Spleen (tissue), 11 donors: ENCODE measurements around the gene GALNT17. TPM values are rescaled to one million over a fixed set of nuclear protein-coding genes. Genes with fewer than 3 reads are reported as not detected.

ENCODE experiments used
- DNase-seq: peaks from one replicate; pipeline ENCODE4 v3.0.0-alpha.2; 2020
- H3K27ac ChIP-seq, 8 donors: fragments of 200-600 bp; sonication (generic) in 7 of 8; 1 replicate in 4 of 8; 2 replicates in 4 of 8; pipeline versions ENCODE4 v1.5.0 to v1.8.0; 2016 to 2021; ENCODE audit warnings: inconsistent platforms in 4 of 8, mild to moderate bottlenecking in 4 of 8, moderate library complexity in 1 of 8
- H3K27me3 ChIP-seq, 7 donors: fragments of 200-600 bp; sonication (generic) in 6 of 7; replicated peaks in 1 of 7; 1 replicate in 4 of 7; 2 replicates in 3 of 7; pipeline versions ENCODE4 v1.5.0 to v1.8.0; 2016 to 2021; ENCODE audit warnings: inconsistent platforms in 3 of 7, mild to moderate bottlenecking in 1 of 7
- H3K36me3 ChIP-seq, 6 donors: fragments of 200-600 bp; sonication (generic) in 5 of 6; 1 replicate in 4 of 6; 2 replicates in 2 of 6; pipeline versions ENCODE4 v1.5.0 to v1.8.0; 2016 to 2021; ENCODE audit warnings: inconsistent platforms in 2 of 6
- H3K4me1 ChIP-seq, 6 donors: fragments of 200-600 bp; sonication (generic) in 5 of 6; 1 replicate in 3 of 6; 2 replicates in 3 of 6; pipeline versions ENCODE4 v1.5.0 to v1.8.0; 2016 to 2021; ENCODE audit warnings: inconsistent platforms in 3 of 6
- H3K4me3 ChIP-seq, 8 donors: fragments of 200-600 bp; sonication (generic) in 7 of 8; 1 replicate in 4 of 8; 2 replicates in 4 of 8; pipeline versions ENCODE4 v1.5.0 to v1.8.0; 2016 to 2021; ENCODE audit warnings: inconsistent platforms in 4 of 8, mild to moderate bottlenecking in 4 of 8, moderate library complexity in 2 of 8
- H3K9me3 ChIP-seq, 8 donors: fragments of 200-600 bp; sonication (generic) in 7 of 8; 1 replicate in 4 of 8; 2 replicates in 4 of 8; pipeline versions ENCODE4 v1.5.0 to v1.8.0; 2016 to 2021; ENCODE audit warnings: inconsistent platforms in 4 of 8
- CTCF ChIP-seq, 11 experiments: fragments of 200-600 bp in 7 of 11; fragments of 450-650 bp in 4 of 11; sonication (generic) in 4 of 11; IDR thresholded peaks in 8 of 11; conservative IDR thresholded peaks in 3 of 11; 1 replicate in 7 of 11; 2 replicates in 4 of 11; pipeline versions ENCODE4 v1.4.0 to v1.8.0; 2016 to 2021; ENCODE audit warnings: antibody characterized with exemption in 11 of 11, inconsistent platforms in 4 of 11, mild to moderate bottlenecking in 1 of 11
- POLR2A ChIP-seq, 3 donors: fragments of 450-650 bp; IDR thresholded peaks; one replicate each; pipeline ENCODE4 v1.5.1; 2017; ENCODE audit warnings: antibody characterized with exemption in 3 of 3, mild to moderate bottlenecking in 1 of 3
- POLR2AphosphoS5 ChIP-seq, 3 donors: sonication (generic); formaldehyde crosslinking; IDR thresholded peaks; one replicate each; pipeline ENCODE4 v1.5.1; 2017; ENCODE audit warnings: antibody characterized with exemption in 3 of 3
- WGBS, 5 donors: extraction: QIAGEN DNeasy Blood & Tissue Kit in 3 of 5; methylation state at CpG; one replicate each; pipeline versions ENCODE4 v1.1.5 to v1.1.7; 2013 to 2018; 5-methylcytosine and 5-hydroxymethylcytosine counted together
- intact Hi-C: fragments of 100-400 bp; cut with DNase I; formaldehyde crosslinking; loops from one replicate; pipeline ENCODE4 v1.15.0; 2023; ENCODE audit warnings: low total_unique reads
- polyA plus RNA-seq, 3 donors: library from polyadenylated mRNA; stranded (reverse); fragments of 200-250 nt; gene quantifications; one replicate each; pipeline ENCODE4 v1.2.1, GENCODE V29; 2013
- total RNA-seq, 7 donors: library from RNA; depleted of rRNA in 3 of 7; stranded (reverse); fragments of >200 nt in 3 of 7; fragmentation: NEBNext Ultra II Directional in 4 of 7; extraction: Animal tissue kit (Norgen Biotek cat#: 25700) in 4 of 7; gene quantifications; one replicate each; pipeline versions ENCODE4 v1.1.0 to v1.2.1, GENCODE V29; 2016 to 2021
- donor health status: healthy with polysubstance abuse.
- donor health status: DM: no; HTN: no; CAD: no; lungs with moderate emphysema.
- donor health status: DM: no; HTN: no; CAD: no.
- donor health status: Bipolar disorder and iron deficiency.
- donor health status: healthy.
- donor health status: DM: no; HTN: no; CAD: no.
- donor health status: DM: yes; HTN: yes; CAD: no.

GALNT17 gene
- total and polyA plus RNA-seq, 10 donors, result 0.39 to 10.8 (median 3.1) TPM

GRCh38 chr7:71595176-71595575 is 463.2 kb downstream of the GALNT17 start:
- intact Hi-C loops, result no loop called here
- Histone ChIP-seq H3K27ac (no peak overlapping the region), H3K9me3 (peaks cover 0 to 12% (median 0%) of the 10 kb centered on the region in 8 donors), H3K4me1 (no peaks in the 10 kb centered on the region), H3K4me3 (no peak overlapping the region), H3K27me3 (no peaks in the 10 kb centered on the region), H3K36me3 (no peaks in the 10 kb centered on the region)
- no peak for DNase-seq
- TF ChIP-seq CTCF (IDR thresholded peaks at IDR 0.05 in 8 of 11, conservative IDR thresholded peaks at IDR 0.05 in 3 of 11) (no peak), POLR2AphosphoS5 (IDR thresholded peaks at IDR 0.05) (no peak), POLR2A (IDR thresholded peaks at IDR 0.05) (no peak)
- WGBS, 5 donors, result 80 to 96% (median 88%) methylated on average over 3 of the region's 3 CpGs

GRCh38 chr7:71598553-71598952 is 466.6 kb downstream of the GALNT17 start:
- Histone ChIP-seq H3K27ac (no peak overlapping the region), H3K36me3 (no peaks in the 10 kb centered on the region), H3K27me3 (no peaks in the 10 kb centered on the region), H3K9me3 (peaks cover 0 to 8% (median 0%) of the 10 kb centered on the region in 8 donors), H3K4me1 (no peaks in the 10 kb centered on the region), H3K4me3 (no peak overlapping the region)
- 88 to 93% (median 90%) methylated on average over 6 of the region's 6 CpGs for whole genome bisulfite sequencing, 5 donors
- intact Hi-C loops, result no loop called here
- no peak for DNase-seq
- TF ChIP-seq CTCF (IDR thresholded peaks at IDR 0.05 in 8 of 11, conservative IDR thresholded peaks at IDR 0.05 in 3 of 11), result no peak
- TF ChIP-seq POLR2A (IDR thresholded peaks at IDR 0.05), result no peak
- TF ChIP-seq POLR2AphosphoS5 (IDR thresholded peaks at IDR 0.05), result no peak

- no peak for DNase-seq
- intact Hi-C loops, result no loop called here
- no peaks in the 10 kb centered on the region for H3K4me1 ChIP-seq
- H3K9me3 ChIP-seq, result peaks cover 0 to 13% (median under 1%) of the 10 kb centered on the region in 8 donors
- 57 to 67% (median 62%) methylated on average over 6 of the region's 6 CpGs for WGBS, 5 donors
- TF ChIP-seq CTCF (IDR thresholded peaks at IDR 0.05 in 8 of 11, conservative IDR thresholded peaks at IDR 0.05 in 3 of 11) (no peak), POLR2AphosphoS5 (IDR thresholded peaks at IDR 0.05) (no peak), POLR2A (IDR thresholded peaks at IDR 0.05) (no peak)
- H3K27me3 ChIP-seq, result no peaks in the 10 kb centered on the region
- H3K27ac ChIP-seq, result no peak overlapping the region
- H3K36me3 ChIP-seq, result no peaks in the 10 kb centered on the region
- no peak overlapping the region for H3K4me3 ChIP-seq
Observed at GRCh38 chr7:71601851-71602250, 469.9 kb downstream of the GALNT17 start.

GRCh38 chr7:71604818-71605414 is 473.0 kb downstream of the GALNT17 start:
- peaks cover 0 to 25% (median 11%) of the 10 kb centered on the region in 8 donors for H3K9me3 ChIP-seq
- no peaks in the 10 kb centered on the region for H3K36me3 ChIP-seq
- no peaks in the 10 kb centered on the region for H3K27me3 ChIP-seq
- no peaks in the 10 kb centered on the region for H3K4me1 ChIP-seq
- H3K27ac ChIP-seq, result no peak overlapping the region
- no peak for DNase-seq
- TF ChIP-seq POLR2A (IDR thresholded peaks at IDR 0.05) (no peak), CTCF (IDR thresholded peaks at IDR 0.05 in 8 of 11, conservative IDR thresholded peaks at IDR 0.05 in 3 of 11) (no peak), POLR2AphosphoS5 (IDR thresholded peaks at IDR 0.05) (no peak)
- WGBS, 5 donors, result 87 to 96% (median 92%) methylated on average over 9 of the region's 9 CpGs
- intact Hi-C loops, result no loop called here
- no peak overlapping the region for H3K4me3 ChIP-seq
